Liver (tissue), 9 donors: ENCODE results near the gene LYRM2. TPM values are rescaled to one million over a fixed set of nuclear protein-coding genes. Genes with fewer than 3 reads are reported as not detected.
A peak's percentile ranks its signal among the peaks of the same experiment; 100 is the strongest.

Experiments
- DNase-seq: peaks from one replicate; pipeline ENCODE4 v3.0.0-alpha.2; 2017; ENCODE audit warnings: low spot score
- H3K27ac ChIP-seq, 2 donors: one replicate each; pipeline ENCODE4 v1.7.0; 2013; ENCODE audit warnings: inconsistent platforms in 2 of 2, low read length in 2 of 2, control low read depth in 1 of 2, low read depth in 1 of 2, mild to moderate bottlenecking in 1 of 2
- H3K27me3 ChIP-seq, 4 donors: one replicate each; pipeline versions ENCODE4 v1.6.1 to v1.7.0; 2013; ENCODE audit warnings: low read length in 3 of 4, inconsistent platforms in 1 of 4, mild to moderate bottlenecking in 1 of 4, moderate library complexity in 1 of 4; ENCODE audit not compliant: control insufficient read depth in 4 of 4, insufficient read depth in 4 of 4
- H3K36me3 ChIP-seq, 4 donors: one replicate each; pipeline versions ENCODE4 v1.6.1 to v1.7.0; 2013; ENCODE audit warnings: low read length in 3 of 4, mild to moderate bottlenecking in 3 of 4, low read depth in 1 of 4, moderate library complexity in 1 of 4; ENCODE audit not compliant: control insufficient read depth in 4 of 4, insufficient read depth in 3 of 4
- H3K4me1 ChIP-seq, 4 donors: one replicate each; pipeline versions ENCODE4 v1.6.1 to v1.7.0; 2013; ENCODE audit warnings: low read length in 3 of 4, mild to moderate bottlenecking in 3 of 4, moderate library complexity in 1 of 4; ENCODE audit not compliant: control insufficient read depth in 4 of 4, insufficient read depth in 4 of 4
- H3K4me3 ChIP-seq, 3 donors: one replicate each; pipeline versions ENCODE4 v1.6.1 to v1.7.0; 2013; ENCODE audit warnings: low read length in 3 of 3, control low read depth in 1 of 3, low read depth in 1 of 3, mild to moderate bottlenecking in 1 of 3
- H3K9ac ChIP-seq, 2 donors: one replicate each; pipeline ENCODE4 v1.7.0; 2013; ENCODE audit warnings: low read length in 2 of 2, mild to moderate bottlenecking in 2 of 2, moderate library complexity in 2 of 2, control low read depth in 1 of 2, low read depth in 1 of 2
- H3K9me3 ChIP-seq, 4 donors: one replicate each; pipeline versions ENCODE4 v1.6.1 to v1.7.0; 2013; ENCODE audit warnings: low read length in 3 of 4; ENCODE audit not compliant: control insufficient read depth in 4 of 4
- CTCF ChIP-seq: fragments of 150-350 bp; IDR thresholded peaks from 2 replicates; pipeline ENCODE4 v1.5.1; 2017; ENCODE audit warnings: improper control_type of control experiment, low read depth, low read length; ENCODE audit not compliant: missing input control
- EGR1 ChIP-seq, 2 donors: IDR thresholded peaks; 2 replicates each; pipeline ENCODE4 v1.6.1; 2016 to 2018; ENCODE audit warnings: antibody characterized with exemption in 2 of 2, low read depth in 2 of 2
- FOXA2 ChIP-seq: IDR thresholded peaks from 2 replicates; pipeline ENCODE4 v1.6.1; 2016; ENCODE audit warnings: antibody characterized with exemption
- GABPA ChIP-seq, 2 donors: IDR thresholded peaks in 1 of 2; conservative IDR thresholded peaks in 1 of 2; 2 replicates each; pipeline ENCODE4 v1.6.1; 2016; ENCODE audit warnings: antibody characterized with exemption in 2 of 2, mild to moderate bottlenecking in 1 of 2, moderate library complexity in 1 of 2
- HNF4A ChIP-seq, 2 donors: conservative IDR thresholded peaks; 2 replicates each; pipeline ENCODE4 v1.6.1; 2016; ENCODE audit warnings: antibody characterized with exemption in 2 of 2, mild to moderate bottlenecking in 2 of 2
- HNF4G ChIP-seq: IDR thresholded peaks from 2 replicates; pipeline ENCODE4 v1.6.1; 2016; ENCODE audit warnings: antibody characterized with exemption
- JUND ChIP-seq, 2 donors: IDR thresholded peaks; 2 replicates each; pipeline ENCODE4 v1.6.1; 2016; ENCODE audit warnings: antibody characterized with exemption in 2 of 2
- MAX ChIP-seq: IDR thresholded peaks from 2 replicates; pipeline ENCODE4 v1.6.1; 2016; ENCODE audit warnings: antibody characterized with exemption
- NR2F2 ChIP-seq: IDR thresholded peaks from 2 replicates; pipeline ENCODE4 v1.6.1; 2016; ENCODE audit warnings: antibody characterized with exemption
- RAD21 ChIP-seq, 2 donors: IDR thresholded peaks; 2 replicates each; pipeline ENCODE4 v1.6.1; 2016; ENCODE audit warnings: antibody characterized with exemption in 2 of 2, mild to moderate bottlenecking in 2 of 2
- REST ChIP-seq: IDR thresholded peaks from 2 replicates; pipeline ENCODE4 v1.6.1; 2016; ENCODE audit warnings: antibody characterized with exemption, mild to moderate bottlenecking
- RXRA ChIP-seq, 2 donors: IDR thresholded peaks; 2 replicates each; pipeline ENCODE4 v1.6.1; 2017 to 2018; ENCODE audit warnings: antibody characterized with exemption in 2 of 2, mild to moderate bottlenecking in 1 of 2
- SP1 ChIP-seq: IDR thresholded peaks from 2 replicates; pipeline ENCODE4 v1.6.1; 2018; ENCODE audit warnings: antibody characterized with exemption, mild to moderate bottlenecking
- TAF1 ChIP-seq: conservative IDR thresholded peaks from 2 replicates; pipeline ENCODE4 v1.6.1; 2016; ENCODE audit warnings: antibody characterized with exemption, mild to moderate bottlenecking
- YY1 ChIP-seq: IDR thresholded peaks from 2 replicates; pipeline ENCODE4 v1.6.1; 2016; ENCODE audit warnings: antibody characterized with exemption, mild to moderate bottlenecking
- WGBS: extraction: QIAGEN DNeasy Blood & Tissue Kit; methylation state at CpG from one replicate; pipeline ENCODE4 v1.1.7; 2013; 5-methylcytosine and 5-hydroxymethylcytosine counted together
- polyA plus RNA-seq, 2 donors: library from polyadenylated mRNA; stranded (reverse) in 1 of 2; unstranded in 1 of 2; fragments of 200-250 nt in 1 of 2; fragments of >200 nt in 1 of 2; fragmentation: Nextera tagmentation in 1 of 2; extraction: Ambion mirVana in 1 of 2; gene quantifications; one replicate each; pipeline versions ENCODE4 v1.2.1 to v1.2.3, GENCODE V29; 2013 to 2015
- total RNA-seq, 2 donors: library from RNA; depleted of rRNA; stranded (reverse); fragments of >200 nt; gene quantifications; one replicate each; pipeline ENCODE4 v1.2.3, GENCODE V29; 2014
- TF ChIP-seq, protein P1 (sequence below): IDR thresholded peaks from 2 replicates; pipeline ENCODE4 v1.6.1; 2016; ENCODE audit warnings: antibody characterized with exemption
- TF ChIP-seq, protein P2 (sequence below): IDR thresholded peaks from 2 replicates; pipeline ENCODE4 v1.6.1; 2016; ENCODE audit warnings: antibody characterized with exemption
- donor health status: healthy.
- donor health status: healthy.
- donor health status: healthy.
- donor health status: healthy.
- donor health status: healthy.

The LYRM2 gene
- total and polyA plus RNA-seq, 4 donors: 8.9 to 34.7 (median 12.4) TPM

GRCh38 chr6:89612121-89612520 is 26.4 kb downstream of the LYRM2 start:
- H3K4me1 ChIP-seq: no peaks in the 10 kb centered on the region

DNA sequence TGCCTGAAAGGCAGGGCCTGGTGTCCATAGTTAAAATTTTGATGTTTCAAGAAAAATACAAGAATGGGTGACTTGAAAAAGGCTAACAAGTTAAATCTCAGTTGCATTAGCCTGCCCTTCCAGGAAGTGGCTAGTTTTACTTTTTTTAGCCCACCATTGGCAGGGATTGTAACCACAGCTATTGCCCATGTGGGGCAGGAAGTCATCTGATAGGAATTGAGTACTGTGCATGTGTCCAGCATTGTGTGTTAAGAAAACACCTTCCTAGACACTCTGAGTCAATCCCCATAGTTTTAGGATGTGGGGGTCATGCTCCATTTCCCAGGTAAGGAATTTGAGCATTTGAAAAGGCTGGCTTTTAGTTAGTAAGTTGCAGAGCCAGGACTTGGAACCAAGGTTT is 26.9 kb downstream of the LYRM2 start:
- Histone ChIP-seq H3K4me3 (no peak overlapping the region), H3K36me3 (peaks cover 0 to 4% (median 0%) of the 10 kb centered on the region in 4 donors), H3K27ac (no peak overlapping the region), H3K4me1 (no peaks in the 10 kb centered on the region), H3K9ac (no peak overlapping the region), H3K9me3 (no peaks in the 10 kb centered on the region), H3K27me3 (no peaks in the 10 kb centered on the region)
- TF ChIP-seq MAX (no peak), EGR1 (IDR thresholded peaks at IDR 0.05; ENCODE audit: low read depth in 2 of 2) (no peak), SP1 (no peak), NR2F2 (no peak), YY1 (no peak), RAD21 (IDR thresholded peaks at IDR 0.05) (no peak)
- TF ChIP-seq, protein P1, sequence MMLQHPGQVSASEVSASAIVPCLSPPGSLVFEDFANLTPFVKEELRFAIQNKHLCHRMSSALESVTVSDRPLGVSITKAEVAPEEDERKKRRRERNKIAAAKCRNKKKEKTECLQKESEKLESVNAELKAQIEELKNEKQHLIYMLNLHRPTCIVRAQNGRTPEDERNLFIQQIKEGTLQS: no peak
- DNase-seq: no peak

More at GRCh38 chr6:89612121-89612520, 26.4 kb downstream of the LYRM2 start:
- Histone ChIP-seq H3K9me3 (no peaks in the 10 kb centered on the region), H3K27ac (no peak overlapping the region), H3K27me3 (no peaks in the 10 kb centered on the region), H3K9ac (no peak overlapping the region), H3K36me3 (peaks cover 0 to 4% (median 0%) of the 10 kb centered on the region in 4 donors), H3K4me3 (no peak overlapping the region)
- TF ChIP-seq SP1 (no peak), GABPA (IDR thresholded peaks at IDR 0.05 in 1 of 2, conservative IDR thresholded peaks at IDR 0.05 in 1 of 2) (no peak), RAD21 (IDR thresholded peaks at IDR 0.05) (no peak), JUND (IDR thresholded peaks at IDR 0.05) (no peak), CTCF (no peak), FOXA2 (no peak), HNF4G (no peak), HNF4A (conservative IDR thresholded peaks at IDR 0.05) (no peak)
- 95% methylated on average over 12 of the region's 12 CpGs for WGBS
- no peak for DNase-seq

- Histone ChIP-seq H3K27ac (no peak overlapping the region), H3K9ac (no peak overlapping the region), H3K27me3 (no peaks in the 10 kb centered on the region), H3K4me3 (no peak overlapping the region), H3K4me1 (no peaks in the 10 kb centered on the region), H3K9me3 (no peaks in the 10 kb centered on the region), H3K36me3 (peaks cover 0 to 2% (median 0%) of the 10 kb centered on the region in 4 donors)
- DNase-seq: peak; percentile 81
- 41% methylated on average over 11 of the region's 11 CpGs for WGBS
- TF ChIP-seq EGR1 (IDR thresholded peaks at IDR 0.05; ENCODE audit: low read depth in 2 of 2): no peak
- TF ChIP-seq NR2F2: no peak
- no peak for TF ChIP-seq HNF4A (conservative IDR thresholded peaks at IDR 0.05)
- TF ChIP-seq, protein P2, sequence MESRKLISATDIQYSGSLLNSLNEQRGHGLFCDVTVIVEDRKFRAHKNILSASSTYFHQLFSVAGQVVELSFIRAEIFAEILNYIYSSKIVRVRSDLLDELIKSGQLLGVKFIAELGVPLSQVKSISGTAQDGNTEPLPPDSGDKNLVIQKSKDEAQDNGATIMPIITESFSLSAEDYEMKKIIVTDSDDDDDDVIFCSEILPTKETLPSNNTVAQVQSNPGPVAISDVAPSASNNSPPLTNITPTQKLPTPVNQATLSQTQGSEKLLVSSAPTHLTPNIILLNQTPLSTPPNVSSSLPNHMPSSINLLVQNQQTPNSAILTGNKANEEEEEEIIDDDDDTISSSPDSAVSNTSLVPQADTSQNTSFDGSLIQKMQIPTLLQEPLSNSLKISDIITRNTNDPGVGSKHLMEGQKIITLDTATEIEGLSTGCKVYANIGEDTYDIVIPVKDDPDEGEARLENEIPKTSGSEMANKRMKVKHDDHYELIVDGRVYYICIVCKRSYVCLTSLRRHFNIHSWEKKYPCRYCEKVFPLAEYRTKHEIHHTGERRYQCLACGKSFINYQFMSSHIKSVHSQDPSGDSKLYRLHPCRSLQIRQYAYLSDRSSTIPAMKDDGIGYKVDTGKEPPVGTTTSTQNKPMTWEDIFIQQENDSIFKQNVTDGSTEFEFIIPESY: no peak
- TF ChIP-seq RXRA (IDR thresholded peaks at IDR 0.05): no peak
- no peak for TF ChIP-seq TAF1
- TF ChIP-seq HNF4G: no peak
- no peak for TF ChIP-seq JUND (IDR thresholded peaks at IDR 0.05)
- TF ChIP-seq RAD21 (IDR thresholded peaks at IDR 0.05): peak; percentile 80 to 89
- TF ChIP-seq, protein P1: no peak
- no peak for TF ChIP-seq FOXA2
- no peak for TF ChIP-seq REST
- TF ChIP-seq YY1: no peak
- TF ChIP-seq MAX: no peak
- TF ChIP-seq GABPA (IDR thresholded peaks at IDR 0.05 in 1 of 2, conservative IDR thresholded peaks at IDR 0.05 in 1 of 2): no peak
Measured at GRCh38 chr6:89610149-89610642, 28.4 kb downstream of the LYRM2 start.
